Transverse colon (tissue), 4 donors: ENCODE data around the gene PACS1. TPM values are rescaled to one million over a fixed set of nuclear protein-coding genes. Genes with fewer than 3 reads are reported as not detected.

Experiments
- DNase-seq: peaks from one replicate; pipeline ENCODE4 v3.0.0-alpha.2; 2019
- H3K27ac ChIP-seq, 4 donors: fragments of 200-600 bp; sonication (generic); 2 replicates each; pipeline ENCODE4 v1.5.1; 2016 to 2018; ENCODE audit warnings: inconsistent platforms in 4 of 4
- H3K27me3 ChIP-seq: fragments of 200-600 bp; sonication (generic); 2 replicates; pipeline ENCODE4 v1.5.1; 2017; ENCODE audit warnings: inconsistent platforms
- H3K36me3 ChIP-seq, 4 donors: fragments of 200-600 bp; sonication (generic); 2 replicates each; pipeline ENCODE4 v1.5.1; 2017 to 2019; ENCODE audit warnings: inconsistent platforms in 4 of 4
- H3K4me1 ChIP-seq, 4 donors: fragments of 200-600 bp; sonication (generic); 2 replicates each; pipeline ENCODE4 v1.5.1; 2017 to 2020; ENCODE audit warnings: inconsistent platforms in 4 of 4
- H3K4me3 ChIP-seq, 4 donors: fragments of 200-600 bp; sonication (generic); 1 replicate in 1 of 4; 2 replicates in 3 of 4; pipeline versions ENCODE4 v1.5.1 to v1.6.1; 2017 to 2019; ENCODE audit warnings: inconsistent platforms in 4 of 4
- H3K9me3 ChIP-seq, 2 donors: fragments of 200-600 bp; sonication (generic); 2 replicates each; pipeline ENCODE4 v1.5.1; 2017 to 2019; ENCODE audit warnings: inconsistent platforms in 2 of 2
- EP300 ChIP-seq: sonication (generic); formaldehyde crosslinking; IDR thresholded peaks from one replicate; pipeline ENCODE4 v1.6.1; 2017; ENCODE audit warnings: antibody characterized with exemption, low read depth
- POLR2A ChIP-seq: fragments of 450-650 bp; IDR thresholded peaks from one replicate; pipeline ENCODE4 v1.6.1; 2016; ENCODE audit warnings: antibody characterized with exemption, mild to moderate bottlenecking, moderate library complexity
- POLR2AphosphoS5 ChIP-seq, 3 donors: sonication (generic); formaldehyde crosslinking; IDR thresholded peaks; one replicate each; pipeline ENCODE4 v1.6.1; 2016; ENCODE audit warnings: antibody characterized with exemption in 3 of 3
- WGBS, 2 donors: methylation state at CpG; one replicate each; pipeline ENCODE4 v1.1.5; 2018; ENCODE audit warnings: low coverage in 1 of 2; 5-methylcytosine and 5-hydroxymethylcytosine counted together
- in situ Hi-C, 4 donors: fragments of 200-750 bp; cut with MboI; loops; one replicate each; pipeline versions ENCODE4 v1.15.0 to v1.15.1; 2017; ENCODE audit warnings: low sequenced_read_pairs in 3 of 4, low pct_ligation_motif_present in 1 of 4, low pct_unique_long_range_greater_than_20kb in 1 of 4
- intact Hi-C: fragments of 100-400 bp; cut with DNase I; formaldehyde crosslinking; loops from one replicate; pipeline ENCODE4 v1.15.1; 2023; ENCODE audit warnings: low total_unique reads
- total RNA-seq, 4 donors: library from RNA; depleted of rRNA; stranded (reverse); fragments of >200 nt; gene quantifications; one replicate each; pipeline ENCODE4 v1.1.0, GENCODE V29; 2016
- TF ChIP-seq, protein P1 (sequence below), 5 experiments: fragments of 200-600 bp in 3 of 5; fragments of 450-650 bp in 2 of 5; sonication (generic) in 3 of 5; IDR thresholded peaks; 1 replicate in 2 of 5; 2 replicates in 3 of 5; pipeline ENCODE4 v1.5.1; 2016 to 2017; ENCODE audit warnings: antibody characterized with exemption in 5 of 5, inconsistent platforms in 3 of 5, mild to moderate bottlenecking in 2 of 5, moderate library complexity in 1 of 5

The PACS1 gene
- total RNA-seq, 4 donors from 2014 or later: 9.8 to 52.0 (median 27.2) TPM

DNA sequence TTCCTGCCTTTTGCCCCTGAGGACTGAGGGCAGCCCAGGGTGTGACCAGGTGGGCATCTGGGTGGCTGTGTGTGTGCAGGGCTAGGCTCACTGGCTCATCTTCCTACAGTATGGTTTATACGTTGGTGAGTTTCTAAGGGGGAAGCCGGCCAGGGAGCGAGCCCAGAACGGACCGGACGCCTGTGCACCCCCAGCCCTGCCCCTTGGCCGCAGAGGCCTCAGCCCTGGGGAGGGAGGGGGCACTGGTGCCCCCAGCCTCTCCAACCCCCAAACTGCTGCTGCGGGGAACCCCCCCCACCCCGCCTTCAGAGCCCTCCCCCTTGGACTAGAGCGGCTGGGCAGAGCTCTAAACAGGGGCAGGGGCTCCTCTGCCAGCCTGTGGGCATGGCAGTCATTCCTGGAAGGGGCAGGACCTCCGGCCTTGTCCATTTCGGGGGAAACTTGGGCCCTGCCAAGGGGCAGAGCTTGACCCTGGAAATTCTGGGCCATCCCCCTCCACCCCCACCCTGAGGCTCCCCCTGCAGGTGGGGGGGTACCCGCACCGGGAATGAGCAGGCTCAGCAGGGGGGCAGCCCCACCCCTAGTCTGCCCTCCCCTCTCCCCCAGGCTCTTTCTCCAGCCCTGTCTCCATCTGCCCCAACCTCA lies 213.5 kb downstream of the PACS1 start:
- Histone ChIP-seq H3K9me3 (no peaks in the 10 kb centered on the region), H3K27ac (no peak overlapping the region), H3K4me1 (peaks cover 17 to 30% (median 23%) of the 10 kb centered on the region in 4 donors), H3K27me3 (no peaks in the 10 kb centered on the region), H3K36me3 (no peaks in the 10 kb centered on the region), H3K4me3 (no peak overlapping the region)
- intact Hi-C loops: loop anchor here (10.0 kb wide), 1 partner anchor 59 kb away; no protein-coding TSS in a partner anchor
- in situ Hi-C loops: loop anchor here in 1 of 4 donors (10.0 kb wide), 1 partner anchor 59 kb away; no protein-coding TSS in a partner anchor
- TF ChIP-seq POLR2A (no peak), POLR2AphosphoS5 (IDR thresholded peaks at IDR 0.05) (no peak), EP300 (no peak)
- TF ChIP-seq, protein P1, sequence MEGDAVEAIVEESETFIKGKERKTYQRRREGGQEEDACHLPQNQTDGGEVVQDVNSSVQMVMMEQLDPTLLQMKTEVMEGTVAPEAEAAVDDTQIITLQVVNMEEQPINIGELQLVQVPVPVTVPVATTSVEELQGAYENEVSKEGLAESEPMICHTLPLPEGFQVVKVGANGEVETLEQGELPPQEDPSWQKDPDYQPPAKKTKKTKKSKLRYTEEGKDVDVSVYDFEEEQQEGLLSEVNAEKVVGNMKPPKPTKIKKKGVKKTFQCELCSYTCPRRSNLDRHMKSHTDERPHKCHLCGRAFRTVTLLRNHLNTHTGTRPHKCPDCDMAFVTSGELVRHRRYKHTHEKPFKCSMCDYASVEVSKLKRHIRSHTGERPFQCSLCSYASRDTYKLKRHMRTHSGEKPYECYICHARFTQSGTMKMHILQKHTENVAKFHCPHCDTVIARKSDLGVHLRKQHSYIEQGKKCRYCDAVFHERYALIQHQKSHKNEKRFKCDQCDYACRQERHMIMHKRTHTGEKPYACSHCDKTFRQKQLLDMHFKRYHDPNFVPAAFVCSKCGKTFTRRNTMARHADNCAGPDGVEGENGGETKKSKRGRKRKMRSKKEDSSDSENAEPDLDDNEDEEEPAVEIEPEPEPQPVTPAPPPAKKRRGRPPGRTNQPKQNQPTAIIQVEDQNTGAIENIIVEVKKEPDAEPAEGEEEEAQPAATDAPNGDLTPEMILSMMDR (IDR thresholded peaks at IDR 0.05): no peak
- no peak for DNase-seq
- WGBS, 2 donors: 87% methylated on average over 14 of the region's 14 CpGs; no CpG with 5 or more reads in 1 of the 2 donors

- in situ Hi-C loops: loop anchor here in 1 of 4 donors (10.0 kb wide), 1 partner anchor 60 kb away; no protein-coding TSS in a partner anchor
- H3K36me3 ChIP-seq: no peaks in the 10 kb centered on the region
- intact Hi-C loops: loop anchor here (10.0 kb wide), 1 partner anchor 60 kb away; no protein-coding TSS in a partner anchor
- no peak overlapping the region for H3K27ac ChIP-seq
- DNase-seq: no peak
- H3K4me1 ChIP-seq: peaks cover 17 to 29% (median 21%) of the 10 kb centered on the region in 4 donors
- WGBS, 2 donors: 85 to 100% methylated on average over 3 to 16 of the region's 16 CpGs
- TF ChIP-seq, protein P1 (IDR thresholded peaks at IDR 0.05): no peak
- TF ChIP-seq EP300 (no peak), POLR2AphosphoS5 (IDR thresholded peaks at IDR 0.05) (no peak), POLR2A (no peak)
- H3K27me3 ChIP-seq: no peaks in the 10 kb centered on the region
- no peaks in the 10 kb centered on the region for H3K9me3 ChIP-seq
- no peak overlapping the region for H3K4me3 ChIP-seq
These were observed 214.5 kb downstream of the PACS1 start for GRCh38 chr11:66284526-66285078.

GRCh38 chr11:66285250-66285947 lies 215.3 kb downstream of the PACS1 start:
- no peak overlapping the region for H3K4me3 ChIP-seq
- 92% methylated on average over 13 of the region's 13 CpGs; no CpG with 5 or more reads in 1 of the 2 donors for WGBS, 2 donors
- TF ChIP-seq POLR2AphosphoS5 (IDR thresholded peaks at IDR 0.05) (no peak), POLR2A (no peak), EP300 (no peak)
- TF ChIP-seq, protein P1 (IDR thresholded peaks at IDR 0.05): no peak
- intact Hi-C loops (loop anchor here (10.0 kb wide), 1 partner anchor 61 kb away; no protein-coding TSS in a partner anchor), in situ Hi-C loops (loop anchor here in 1 of 4 donors (10.0 kb wide), 1 partner anchor 61 kb away; no protein-coding TSS in a partner anchor)
- no peaks in the 10 kb centered on the region for H3K9me3 ChIP-seq
- no peak for DNase-seq
- peaks cover 23 to 37% (median 27%) of the 10 kb centered on the region in 4 donors for H3K4me1 ChIP-seq
- no peaks in the 10 kb centered on the region for H3K27me3 ChIP-seq
- H3K36me3 ChIP-seq: no peaks in the 10 kb centered on the region
- H3K27ac ChIP-seq: no peak overlapping the region

DNA sequence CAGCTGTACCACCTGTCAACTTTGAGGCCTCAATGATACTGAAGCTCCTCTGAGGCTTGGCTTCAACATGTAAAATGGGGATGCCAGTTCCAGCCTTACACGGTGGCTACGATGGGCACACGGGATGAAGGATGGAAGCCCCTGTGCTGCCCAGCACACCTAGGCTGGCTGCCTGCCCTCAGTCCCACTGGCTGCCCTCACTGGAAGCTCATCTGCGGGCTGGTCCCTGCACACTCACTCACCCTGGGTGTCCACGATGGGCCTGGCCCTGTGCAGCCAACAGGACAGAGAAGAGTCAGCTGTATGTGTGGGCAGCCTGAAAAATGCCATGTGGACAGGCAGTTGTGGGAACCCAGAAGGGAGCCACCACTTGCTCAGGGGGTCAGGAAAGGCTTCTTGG lies 216.6 kb downstream of the PACS1 start:
- TF ChIP-seq, protein P1 (IDR thresholded peaks at IDR 0.05): no peak
- no peak for TF ChIP-seq EP300
- no peak for TF ChIP-seq POLR2AphosphoS5 (IDR thresholded peaks at IDR 0.05)
- no peak for TF ChIP-seq POLR2A
- Histone ChIP-seq H3K36me3 (no peaks in the 10 kb centered on the region), H3K27ac (no peak overlapping the region), H3K27me3 (peaks cover 10% of the 10 kb centered on the region), H3K9me3 (no peaks in the 10 kb centered on the region), H3K4me3 (no peak overlapping the region), H3K4me1 (peaks cover 23 to 38% (median 29%) of the 10 kb centered on the region in 4 donors)
- no peak for DNase-seq
- in situ Hi-C loops: loop anchor here in 1 of 4 donors (10.0 kb wide), 1 partner anchor 62 kb away; no protein-coding TSS in a partner anchor
- intact Hi-C loops: loop anchor here (10.0 kb wide), 1 partner anchor 62 kb away; no protein-coding TSS in a partner anchor
- 90% methylated on average over 5 of the region's 5 CpGs; no CpG with 5 or more reads in 1 of the 2 donors for WGBS, 2 donors
